Diencephalon (tissue), 1 donor: ENCODE data around the gene UGT1A8. TPM values are rescaled to one million over a fixed set of nuclear protein-coding genes. Genes with fewer than 3 reads are reported as not detected.

Experiments used
- total RNA-seq: library from RNA; depleted of rRNA; stranded (reverse); fragments of >200 nt; gene quantifications from one replicate; pipeline ENCODE4 v1.2.3, GENCODE V29; 2014

The UGT1A8 gene
- total RNA-seq: not detected

DNA sequence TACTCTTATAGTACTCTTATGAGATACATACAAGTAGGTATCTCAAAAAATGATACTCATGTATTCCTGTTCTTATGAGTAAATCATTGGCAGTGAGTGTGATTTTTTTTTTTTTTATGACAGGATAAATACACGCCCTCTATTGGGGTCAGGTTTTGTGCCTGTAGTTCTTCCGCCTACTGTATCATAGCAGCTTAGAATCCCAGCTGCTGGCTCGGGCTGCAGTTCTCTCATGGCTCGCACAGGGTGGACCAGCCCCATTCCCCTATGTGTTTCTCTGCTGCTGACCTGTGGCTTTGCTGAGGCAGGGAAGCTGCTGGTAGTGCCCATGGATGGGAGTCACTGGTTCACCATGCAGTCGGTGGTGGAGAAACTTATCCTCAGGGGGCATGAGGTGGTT lies at the start of gene UGT1A8:
TSS of gene UGT1A8 (plus strand) at position 158 of the 400 bp plus-strand sequence. CDS start at position 233, 75 bp downstream.

DNA sequence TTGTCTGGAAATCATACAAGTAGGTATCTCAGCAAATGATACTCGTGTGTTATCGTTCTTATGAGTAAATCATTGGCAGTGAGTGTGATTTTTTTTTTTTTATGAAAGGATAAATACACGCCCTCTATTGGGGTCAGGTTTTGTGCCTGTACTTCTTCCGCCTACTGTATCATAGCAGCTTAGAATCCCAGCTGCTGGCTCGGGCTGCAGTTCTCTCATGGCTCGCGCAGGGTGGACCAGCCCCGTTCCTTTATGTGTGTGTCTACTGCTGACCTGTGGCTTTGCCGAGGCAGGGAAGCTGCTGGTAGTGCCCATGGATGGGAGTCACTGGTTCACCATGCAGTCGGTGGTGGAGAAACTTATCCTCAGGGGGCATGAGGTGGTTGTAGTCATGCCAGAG lies 18.9 kb downstream of the UGT1A8 start, which contains the start of gene UGT1A10:
TSS of gene UGT1A10 (plus strand) at position 143 of the 400 bp plus-strand sequence. CDS start at position 218, 75 bp downstream.

DNA sequence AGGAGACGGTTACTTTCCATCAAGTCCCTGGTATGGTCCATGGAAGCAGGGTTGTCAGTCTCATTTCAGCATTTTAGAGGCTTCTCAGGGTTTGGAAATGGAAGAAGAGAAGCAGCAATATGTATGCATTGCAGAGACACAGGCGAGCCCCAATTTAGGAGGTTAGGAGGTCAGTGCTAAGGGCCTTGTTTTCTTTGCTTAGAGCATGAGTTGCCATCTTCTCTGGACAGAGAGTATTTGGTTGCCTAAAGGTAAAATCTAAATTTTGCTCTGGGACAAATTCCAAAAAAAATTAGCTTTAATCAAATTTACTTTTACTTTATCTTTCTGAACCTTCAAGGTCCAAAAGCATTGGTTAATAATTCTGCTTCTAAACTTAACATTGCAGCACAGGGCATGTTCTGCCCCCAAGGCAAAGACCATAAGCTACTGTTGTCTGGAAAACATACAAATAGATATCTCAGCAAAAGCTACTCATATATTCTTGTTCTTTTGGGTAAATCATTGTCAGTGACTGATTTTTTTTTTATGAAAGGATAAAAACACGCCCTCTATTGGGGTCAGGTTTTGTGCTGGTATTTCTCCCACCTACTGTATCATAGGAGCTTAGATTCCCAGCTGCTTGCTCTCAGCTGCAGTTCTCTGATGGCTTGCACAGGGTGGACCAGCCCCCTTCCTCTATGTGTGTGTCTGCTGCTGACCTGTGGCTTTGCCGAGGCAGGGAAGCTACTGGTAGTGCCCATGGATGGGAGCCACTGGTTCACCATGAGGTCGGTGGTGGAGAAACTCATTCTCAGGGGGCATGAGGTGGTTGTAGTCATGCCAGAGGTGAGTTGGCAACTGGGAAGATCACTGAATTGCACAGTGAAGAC lies 54.1 kb downstream of the UGT1A8 start, which contains the start of gene UGT1A9:
TSS of gene UGT1A9 (plus strand) at position 609 of the 872 bp plus-strand sequence. CDS start at position 646, 37 bp downstream.

DNA sequence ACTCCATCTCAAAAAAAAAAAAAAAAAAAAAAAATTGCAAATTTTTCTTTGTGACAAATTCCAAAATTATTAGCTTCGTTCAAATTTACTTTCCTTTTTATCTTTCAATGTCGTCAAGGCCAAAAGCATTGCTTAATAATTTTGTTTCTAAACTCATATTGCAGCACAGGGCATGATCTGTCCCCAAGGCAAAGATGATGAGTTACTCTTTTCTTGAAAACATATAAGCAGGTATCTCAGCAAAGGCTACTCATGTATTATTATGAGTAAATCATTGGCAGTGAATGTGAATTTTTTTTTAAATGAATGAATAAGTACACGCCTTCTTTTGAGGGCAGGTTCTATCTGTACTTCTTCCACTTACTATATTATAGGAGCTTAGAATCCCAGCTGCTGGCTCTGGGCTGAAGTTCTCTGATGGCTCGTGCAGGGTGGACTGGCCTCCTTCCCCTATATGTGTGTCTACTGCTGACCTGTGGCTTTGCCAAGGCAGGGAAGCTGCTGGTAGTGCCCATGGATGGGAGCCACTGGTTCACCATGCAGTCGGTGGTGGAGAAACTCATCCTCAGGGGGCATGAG lies 64.2 kb downstream of the UGT1A8 start, which contains the start of gene UGT1A7:
TSS of gene UGT1A7 (plus strand) at position 381 of the 579 bp plus-strand sequence. CDS start at position 418, 37 bp downstream.

DNA sequence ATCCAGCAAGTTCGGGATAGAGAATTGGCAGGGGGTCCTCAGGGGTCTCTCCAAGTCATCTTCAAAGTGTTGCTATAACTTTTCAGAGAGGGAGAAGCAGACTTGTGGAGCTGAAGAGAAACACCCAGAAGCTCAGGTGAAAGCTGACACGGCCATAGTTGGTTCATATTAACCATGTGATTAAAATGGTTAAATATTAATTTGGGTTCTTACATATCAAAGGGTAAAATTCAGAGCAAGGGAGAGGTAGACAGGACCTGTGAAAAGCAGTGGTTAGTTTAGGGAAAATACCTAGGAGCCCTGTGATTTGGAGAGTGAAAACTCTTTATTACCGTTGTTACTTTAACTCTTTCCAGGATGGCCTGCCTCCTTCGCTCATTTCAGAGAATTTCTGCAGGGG lies 75.2 kb downstream of the UGT1A8 start, which contains the start of gene UGT1A6:
TSS of gene UGT1A6 (plus strand) at position 243 of the 400 bp plus-strand sequence. CDS start at position 358, 115 bp downstream.

DNA sequence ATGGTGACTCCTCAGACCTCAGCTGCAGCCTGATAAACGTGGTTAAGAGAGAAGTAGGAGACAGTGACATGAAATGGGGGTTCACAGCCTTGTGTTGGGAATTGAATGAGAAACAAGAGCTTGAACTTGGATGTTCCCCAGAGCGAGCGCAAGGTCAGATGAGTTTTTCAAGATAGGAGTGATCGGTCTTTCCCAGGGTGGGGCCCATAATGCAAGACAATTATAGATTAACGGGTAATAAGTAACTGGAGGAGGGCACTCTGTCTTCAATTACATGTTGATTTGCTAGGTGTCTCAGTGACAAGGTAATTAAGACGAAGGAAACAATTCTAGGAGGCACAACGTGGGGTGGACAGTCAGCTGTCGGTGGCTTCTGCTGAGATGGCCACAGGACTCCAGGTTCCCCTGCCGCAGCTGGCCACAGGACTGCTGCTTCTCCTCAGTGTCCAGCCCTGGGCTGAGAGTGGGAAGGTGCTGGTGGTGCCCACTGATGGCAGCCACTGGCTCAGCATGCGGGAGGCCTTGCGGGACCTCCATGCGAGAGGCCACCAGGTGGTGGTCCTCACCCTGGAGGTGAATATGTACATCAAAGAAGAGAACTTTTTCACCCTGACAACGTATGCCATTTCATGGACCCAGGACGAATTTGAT lies 95.3 kb downstream of the UGT1A8 start, which contains the start of gene UGT1A5:
TSS of gene UGT1A5 (plus strand) at position 297 of the 651 bp plus-strand sequence. CDS start at position 382, 85 bp downstream.

DNA sequence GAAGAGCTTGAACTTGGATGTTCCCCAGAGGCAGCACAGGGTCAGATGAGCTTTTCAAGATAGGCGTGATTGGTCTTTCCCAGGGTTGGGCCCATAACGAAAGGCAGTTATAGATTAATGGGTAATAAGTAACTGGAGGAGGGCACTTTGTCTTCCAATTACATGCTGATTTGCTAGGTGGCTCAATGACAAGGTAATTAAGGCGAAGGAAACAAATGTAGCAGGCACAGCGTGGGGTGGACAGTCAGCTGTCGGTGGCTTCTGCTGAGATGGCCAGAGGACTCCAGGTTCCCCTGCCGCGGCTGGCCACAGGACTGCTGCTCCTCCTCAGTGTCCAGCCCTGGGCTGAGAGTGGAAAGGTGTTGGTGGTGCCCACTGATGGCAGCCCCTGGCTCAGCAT lies 101.1 kb downstream of the UGT1A8 start, which contains the start of gene UGT1A4:
TSS of gene UGT1A4 (plus strand) at position 185 of the 400 bp plus-strand sequence. CDS start at position 270, 85 bp downstream.

DNA sequence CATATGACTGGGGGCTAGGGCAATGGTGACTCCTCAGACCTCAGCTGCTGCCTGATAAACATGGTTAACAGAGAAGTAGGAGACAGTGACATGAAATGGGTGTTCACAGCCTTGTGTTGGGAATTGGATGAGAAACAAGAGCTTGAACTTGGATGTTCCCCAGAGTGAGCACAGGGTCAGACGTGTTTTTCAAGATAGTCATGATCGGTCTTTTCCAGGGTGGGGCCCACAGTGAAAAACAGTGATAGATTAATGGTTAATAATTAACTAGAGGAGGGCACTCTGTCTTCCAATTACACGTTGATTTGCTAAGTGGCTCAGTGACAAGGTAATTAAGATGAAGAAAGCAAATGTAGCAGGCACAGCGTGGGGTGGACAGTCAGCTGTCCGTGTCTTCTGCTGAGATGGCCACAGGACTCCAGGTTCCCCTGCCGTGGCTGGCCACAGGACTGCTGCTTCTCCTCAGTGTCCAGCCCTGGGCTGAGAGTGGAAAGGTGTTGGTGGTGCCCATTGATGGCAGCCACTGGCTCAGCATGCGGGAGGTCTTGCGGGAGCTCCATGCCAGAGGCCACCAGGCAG lies 111.4 kb downstream of the UGT1A8 start, which contains the start of gene UGT1A3:
TSS of gene UGT1A3 (plus strand) at position 320 of the 579 bp plus-strand sequence. CDS start at position 405, 85 bp downstream.

DNA sequence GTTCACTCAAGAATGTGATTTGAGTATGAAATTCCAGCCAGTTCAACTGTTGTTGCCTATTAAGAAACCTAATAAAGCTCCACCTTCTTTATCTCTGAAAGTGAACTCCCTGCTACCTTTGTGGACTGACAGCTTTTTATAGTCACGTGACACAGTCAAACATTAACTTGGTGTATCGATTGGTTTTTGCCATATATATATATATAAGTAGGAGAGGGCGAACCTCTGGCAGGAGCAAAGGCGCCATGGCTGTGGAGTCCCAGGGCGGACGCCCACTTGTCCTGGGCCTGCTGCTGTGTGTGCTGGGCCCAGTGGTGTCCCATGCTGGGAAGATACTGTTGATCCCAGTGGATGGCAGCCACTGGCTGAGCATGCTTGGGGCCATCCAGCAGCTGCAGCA lies 142.6 kb downstream of the UGT1A8 start, which contains the start of gene UGT1A1:
TSS of gene UGT1A1 (plus strand) at position 228 of the 400 bp plus-strand sequence. CDS start at position 246, 18 bp downstream.

DNA sequence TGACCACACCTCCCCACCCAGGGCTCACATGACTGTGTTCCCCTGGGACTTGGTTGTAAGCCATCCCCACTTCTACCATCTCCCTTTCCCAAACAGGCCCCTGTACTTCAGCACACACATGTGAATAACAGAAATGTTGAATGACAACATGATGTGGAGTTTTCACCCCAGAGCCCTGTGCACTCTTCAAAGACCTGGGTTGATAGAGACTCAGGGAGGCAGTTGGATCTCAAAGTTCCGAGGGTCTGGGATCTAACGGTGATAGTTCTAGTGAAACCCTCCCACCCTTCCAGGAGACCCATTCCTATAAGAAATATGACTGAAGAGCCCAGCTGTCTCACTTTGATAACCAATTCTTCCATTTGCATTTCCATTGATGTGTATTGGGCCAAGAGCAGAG lies 160.6 kb downstream of the UGT1A8 start, which contains the start of gene MROH2A:
TSS of gene MROH2A (plus strand) at position 301 of the 400 bp plus-strand sequence. CDS start 1,029 bp downstream, outside the sequence.

Other genes with a start within 250 kb of the UGT1A8 start
- 15.9 TPM for gene USP40, start 50.9 kb upstream of the UGT1A8 start, total RNA-seq
- not detected for gene UGT1A10, start 18.8 kb downstream of the UGT1A8 start, total RNA-seq
- gene UGT1A9, start 54.3 kb downstream of the UGT1A8 start, total RNA-seq: not detected
- not detected for gene UGT1A7, start 64.3 kb downstream of the UGT1A8 start, total RNA-seq
- gene UGT1A6, start 75.3 kb downstream of the UGT1A8 start, total RNA-seq: not detected
- not detected for gene UGT1A5, start 95.3 kb downstream of the UGT1A8 start, total RNA-seq
- not detected for gene UGT1A4, start 101.1 kb downstream of the UGT1A8 start, total RNA-seq
- gene UGT1A3, start 111.4 kb downstream of the UGT1A8 start, total RNA-seq: not detected
- not detected for gene UGT1A1, start 142.6 kb downstream of the UGT1A8 start, total RNA-seq
- gene MROH2A, start 160.7 kb downstream of the UGT1A8 start, total RNA-seq: under 0.01 TPM
- gene HJURP, start 236.9 kb downstream of the UGT1A8 start, total RNA-seq: 4.4 TPM